Measurements from ENCODE around the gene GNB1L.

The GNB1L gene

GRCh38 chr22:19821523-19822300, 33.0 kb downstream of the GNB1L start:
- no peak for DNase-seq

- no peak for DNase-seq
Observed at GRCh38 chr22:19820880-19821522, 33.7 kb downstream of the GNB1L start.

- DNase-seq = no peak
Observed at GRCh38 chr22:19819911-19820879, 34.5 kb downstream of the GNB1L start.

- DNase-seq = no peak
Observed at GRCh38 chr22:19819208-19819910, 35.3 kb downstream of the GNB1L start.

- peak; percentile 52 for DNase-seq
Observed at GRCh38 chr22:19818324-19819207, 36.1 kb downstream of the GNB1L start.

GRCh38 chr22:19816372-19817119, 38.1 kb downstream of the GNB1L start:
- no peak for DNase-seq

GRCh38 chr22:19815823-19816290, 38.8 kb downstream of the GNB1L start:
- DNase-seq = no peak

- no peak for DNase-seq
Observed at GRCh38 chr22:19815093-19815822, 39.4 kb downstream of the GNB1L start.

- DNase-seq = no peak
Observed at GRCh38 chr22:19814428-19814827, 40.2 kb downstream of the GNB1L start.

- DNase-seq = no peak
Observed at GRCh38 chr22:19812910-19813309, 41.8 kb downstream of the GNB1L start.

- peak; percentile 41 for DNase-seq
Observed at GRCh38 chr22:19811811-19812771, 42.6 kb downstream of the GNB1L start.

GRCh38 chr22:19811211-19811621, 43.5 kb downstream of the GNB1L start:
- no peak for DNase-seq

GRCh38 chr22:19810381-19811201, 44.1 kb downstream of the GNB1L start:
- no peak for DNase-seq

- no peak for DNase-seq
Observed at GRCh38 chr22:19809741-19810140, 44.9 kb downstream of the GNB1L start.

GRCh38 chr22:19808873-19809478, 45.7 kb downstream of the GNB1L start:
- DNase-seq = no peak

- no peak for DNase-seq
Observed at GRCh38 chr22:19807914-19808872, 46.5 kb downstream of the GNB1L start.
